Stimulated activated naive B cell treated with anti-CD40 and anti-IgM and Interleukin-4, amounts not matched to agents 10 μg/mL and 1 μg/mL and 100 μg/mL, for 72 hours (primary cell): ENCODE results near the gene UBE2M.

Source experiments
- ATAC-seq, 2 donors: fragments of 150-1000 bp; cut with Tn5 transposase; replicated peaks; 2 replicates each; pipeline ENCODE4 v1.10.0; 2021; ENCODE audit warnings: moderate library complexity in 1 of 2
- DNase-seq: peaks from one replicate; pipeline ENCODE4 v3.0.0; 2021
- H3K27ac Mint-ChIP-seq: one replicate; pipeline ENCODE4 v1.8.0; 2022; ENCODE audit warnings: mild to moderate bottlenecking, mixed read lengths
- H3K27me3 Mint-ChIP-seq, 2 donors: one replicate each; pipeline ENCODE4 v1.8.0; 2022; ENCODE audit warnings: mixed read lengths in 2 of 2
- H3K36me3 Mint-ChIP-seq, 2 donors: one replicate each; pipeline ENCODE4 v1.8.0; 2022; ENCODE audit warnings: mixed read lengths in 2 of 2, mild to moderate bottlenecking in 1 of 2
- H3K4me1 Mint-ChIP-seq, 2 donors: one replicate each; pipeline ENCODE4 v1.8.0; 2022; ENCODE audit warnings: mixed read lengths in 2 of 2, mild to moderate bottlenecking in 1 of 2
- H3K4me3 Mint-ChIP-seq, 2 donors: one replicate each; pipeline ENCODE4 v1.8.0; 2022; ENCODE audit warnings: mild to moderate bottlenecking in 2 of 2, mixed read lengths in 2 of 2, moderate library complexity in 1 of 2
- H3K9me3 Mint-ChIP-seq, 2 donors: one replicate each; pipeline ENCODE4 v1.8.0; 2022; ENCODE audit warnings: mixed read lengths in 2 of 2, mild to moderate bottlenecking in 1 of 2

The UBE2M gene

GRCh38 chr19:58554494-58555368 is 3.7 kb downstream of the UBE2M start, which contains the start of gene CHMP2A:
TSS of gene CHMP2A (minus strand) at chr19:58555105. CDS start at chr19:58554212, 893 bp downstream.
- Mint-ChIP-seq H3K4me3 (peak within 1 kb of the TSS; percentile 96 to 97), H3K27me3 (no peaks in the 10 kb centered on the region), H3K36me3 (peaks cover 62 to 79% of the 10 kb centered on the region in 2 donors), H3K4me1 (peaks cover 51 to 82% of the 10 kb centered on the region in 2 donors), H3K9me3 (no peaks in the 10 kb centered on the region), H3K27ac (peak within 1 kb of the TSS; percentile 98)
- ATAC-seq (peak; percentile 48 to 51), DNase-seq (peak; percentile 98)

GRCh38 chr19:58553799-58554493 is 4.5 kb downstream of the UBE2M start:
- peak overlapping the region; percentile 96 to 97 for H3K4me3 Mint-ChIP-seq
- ATAC-seq (no peak), DNase-seq (no peak)
- no peaks in the 10 kb centered on the region for H3K27me3 Mint-ChIP-seq
- H3K9me3 Mint-ChIP-seq = no peaks in the 10 kb centered on the region
- peak overlapping the region; percentile 98 for H3K27ac Mint-ChIP-seq
- H3K36me3 Mint-ChIP-seq = peaks cover 60 to 78% of the 10 kb centered on the region in 2 donors
- H3K4me1 Mint-ChIP-seq = peaks cover 50 to 74% of the 10 kb centered on the region in 2 donors

GRCh38 chr19:58552655-58553054 is 5.8 kb downstream of the UBE2M start:
- Mint-ChIP-seq H3K4me1 (peaks cover 52 to 74% of the 10 kb centered on the region in 2 donors), H3K27ac (peak overlapping the region; percentile 82), H3K9me3 (no peaks in the 10 kb centered on the region), H3K36me3 (peaks cover 62 to 76% of the 10 kb centered on the region in 2 donors), H3K27me3 (no peaks in the 10 kb centered on the region), H3K4me3 (no peak overlapping the region)
- ATAC-seq (no peak), DNase-seq (no peak)

GRCh38 chr19:58551577-58552471 is 6.6 kb downstream of the UBE2M start:
- no peak for ATAC-seq
- Mint-ChIP-seq H3K4me3 (no peak overlapping the region), H3K27ac (peak overlapping the region; percentile 37), H3K4me1 (peaks cover 48 to 70% of the 10 kb centered on the region in 2 donors), H3K9me3 (no peaks in the 10 kb centered on the region), H3K36me3 (peaks cover 62 to 74% of the 10 kb centered on the region in 2 donors), H3K27me3 (no peaks in the 10 kb centered on the region)
- no peak for DNase-seq

- H3K36me3 Mint-ChIP-seq = peaks cover 63 to 74% of the 10 kb centered on the region in 2 donors
- DNase-seq (no peak), ATAC-seq (no peak)
- peaks cover 48 to 70% of the 10 kb centered on the region in 2 donors for H3K4me1 Mint-ChIP-seq
- no peaks in the 10 kb centered on the region for H3K27me3 Mint-ChIP-seq
- H3K4me3 Mint-ChIP-seq = no peak overlapping the region
- H3K9me3 Mint-ChIP-seq = no peaks in the 10 kb centered on the region
- peak overlapping the region; percentile 90 for H3K27ac Mint-ChIP-seq
Observed at GRCh38 chr19:58551123-58551497, 7.3 kb downstream of the UBE2M start.

GRCh38 chr19:58550362-58551122 is 7.9 kb downstream of the UBE2M start:
- no peak for DNase-seq
- no peak for ATAC-seq
- Mint-ChIP-seq H3K27ac (peak overlapping the region; percentile 90), H3K27me3 (no peaks in the 10 kb centered on the region), H3K36me3 (peaks cover 64 to 76% of the 10 kb centered on the region in 2 donors), H3K4me3 (no peak overlapping the region), H3K4me1 (peaks cover 52 to 70% of the 10 kb centered on the region in 2 donors), H3K9me3 (no peaks in the 10 kb centered on the region)

- peaks cover 47 to 70% of the 10 kb centered on the region in 2 donors for H3K4me1 Mint-ChIP-seq
- no peak overlapping the region for H3K4me3 Mint-ChIP-seq
Observed at GRCh38 chr19:58549664-58550361, 8.6 kb downstream of the UBE2M start.

GRCh38 chr19:58548859-58549663 is 9.3 kb downstream of the UBE2M start:
- Mint-ChIP-seq H3K9me3 (no peaks in the 10 kb centered on the region), H3K27me3 (no peaks in the 10 kb centered on the region), H3K4me3 (no peak overlapping the region), H3K27ac (peak overlapping the region; percentile 71), H3K4me1 (peaks cover 43 to 66% of the 10 kb centered on the region in 2 donors), H3K36me3 (peaks cover 64 to 74% of the 10 kb centered on the region in 2 donors)
- ATAC-seq (no peak), DNase-seq (no peak)

More at GRCh38 chr19:58549664-58550361, 8.6 kb downstream of the UBE2M start:
- DNase-seq = no peak
- Mint-ChIP-seq H3K27me3 (no peaks in the 10 kb centered on the region), H3K36me3 (peaks cover 65 to 76% of the 10 kb centered on the region in 2 donors), H3K27ac (peak overlapping the region; percentile 80), H3K9me3 (no peaks in the 10 kb centered on the region)
- no peak for ATAC-seq

- H3K9me3 Mint-ChIP-seq = no peaks in the 10 kb centered on the region
- H3K4me1 Mint-ChIP-seq = peaks cover 41 to 62% of the 10 kb centered on the region in 2 donors
- no peak for DNase-seq
- peaks cover 3% of the 10 kb centered on the region in 2 donors for H3K27me3 Mint-ChIP-seq
- H3K27ac Mint-ChIP-seq = peak overlapping the region; percentile 51
- ATAC-seq = no peak
- H3K36me3 Mint-ChIP-seq = peaks cover 55 to 64% of the 10 kb centered on the region in 2 donors
- no peak overlapping the region for H3K4me3 Mint-ChIP-seq
Observed at GRCh38 chr19:58547323-58548312, 10.8 kb downstream of the UBE2M start.

GRCh38 chr19:58546019-58546530 is 12.3 kb downstream of the UBE2M start:
- peak overlapping the region; percentile 87 for H3K27ac Mint-ChIP-seq
- H3K9me3 Mint-ChIP-seq = no peaks in the 10 kb centered on the region
- H3K36me3 Mint-ChIP-seq = peaks cover 44 to 51% of the 10 kb centered on the region in 2 donors
- H3K4me3 Mint-ChIP-seq = peak overlapping the region; percentile 91
- H3K4me1 Mint-ChIP-seq = peaks cover 34 to 50% of the 10 kb centered on the region in 2 donors
- no peak for ATAC-seq
- peaks cover 6 to 12% of the 10 kb centered on the region in 2 donors for H3K27me3 Mint-ChIP-seq
- no peak for DNase-seq
